Natural killer cell treated with Interleukin-12 subunit alpha and Interleukin-12 subunit beta and Interleukin-15 and Interleukin-18, amount 100 ng/mL, for 72 hours (primary cell): ENCODE data around the gene MRPL24. TPM values are rescaled to one million over a fixed set of nuclear protein-coding genes. Genes with fewer than 3 reads are reported as not detected.

Experiments used
- ATAC-seq, 2 donors: fragments of 150-1000 bp; cut with Tn5 transposase in 1 of 2; sonication (Bioruptor Pico), chemical (Tn5 transposase) in 1 of 2; 2 replicates each; pipeline ENCODE4 v1.10.0; 2021
- DNase-seq: peaks from one replicate; pipeline ENCODE4 v3.0.0; 2022; ENCODE audit warnings: low spot score
- H3K27ac Mint-ChIP-seq, 2 donors: 1 replicate in 1 of 2; 2 replicates in 1 of 2; pipeline ENCODE4 v1.8.0; 2022; ENCODE audit warnings: mixed read lengths in 2 of 2, mild to moderate bottlenecking in 1 of 2, moderate library complexity in 1 of 2
- H3K27me3 Mint-ChIP-seq, 2 donors: 1 replicate in 1 of 2; 2 replicates in 1 of 2; pipeline ENCODE4 v1.8.0; 2022; ENCODE audit warnings: mixed read lengths in 2 of 2
- H3K36me3 Mint-ChIP-seq: one replicate; pipeline ENCODE4 v1.8.0; 2022; ENCODE audit warnings: mixed read lengths
- H3K4me1 Mint-ChIP-seq, 2 donors: 1 replicate in 1 of 2; 2 replicates in 1 of 2; pipeline ENCODE4 v1.8.0; 2022; ENCODE audit warnings: low read depth in 2 of 2, mixed read lengths in 2 of 2, mild to moderate bottlenecking in 1 of 2
- H3K4me3 Mint-ChIP-seq: one replicate; pipeline ENCODE4 v1.8.0; 2022; ENCODE audit warnings: mixed read lengths
- H3K9me3 Mint-ChIP-seq: 2 replicates; pipeline ENCODE4 v1.8.0; 2022; ENCODE audit warnings: mixed read lengths
- total RNA-seq, 2 donors: library from RNA; stranded (reverse); gene quantifications; one replicate each; pipeline ENCODE4 v1.2.3, GENCODE V29; 2022

Gene MRPL24
- total RNA-seq, 2 donors from 2014 or later: 52.9 to 71.2 TPM

GRCh38 chr1:156726549-156727226 is 14.2 kb downstream of the MRPL24 start:
- DNase-seq: no peak
- no peaks in the 10 kb centered on the region for H3K27me3 Mint-ChIP-seq
- no peak overlapping the region for H3K4me3 Mint-ChIP-seq
- ATAC-seq: no peak
- H3K9me3 Mint-ChIP-seq: no peaks in the 10 kb centered on the region
- H3K36me3 Mint-ChIP-seq: peaks cover 25% of the 10 kb centered on the region
- no peak overlapping the region for H3K27ac Mint-ChIP-seq
- H3K4me1 Mint-ChIP-seq: peaks cover 23 to 32% of the 10 kb centered on the region in 2 donors

DNA sequence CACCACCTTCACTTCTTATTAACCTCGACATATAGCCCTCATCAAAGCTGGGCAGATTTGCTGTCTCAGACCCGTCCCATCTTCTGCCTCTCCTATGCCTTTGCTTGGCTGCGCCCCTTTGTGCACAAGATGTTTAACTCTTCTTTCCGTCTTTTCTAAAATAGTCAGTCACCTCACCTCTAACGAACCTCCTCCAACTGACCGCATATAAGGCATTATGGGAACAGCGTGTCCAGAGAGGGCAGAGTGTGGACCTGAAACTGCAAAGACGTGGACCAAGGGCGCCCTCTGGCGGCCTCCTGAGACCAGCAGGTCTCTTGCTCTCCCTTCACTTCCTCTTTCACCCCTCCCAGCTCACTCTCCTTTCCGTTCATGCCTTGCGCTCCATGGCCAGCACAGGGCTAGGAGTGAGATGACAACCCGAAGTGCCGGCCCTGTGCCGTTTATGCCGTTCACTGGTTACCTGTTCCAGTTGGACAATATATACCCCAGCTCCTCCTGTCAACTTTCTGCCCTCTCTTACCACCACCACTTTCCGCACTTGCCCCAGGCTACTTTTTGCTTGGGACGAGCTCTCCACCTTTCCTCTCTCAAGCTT is 15.1 kb downstream of the MRPL24 start:
- DNase-seq (peak; percentile 87), ATAC-seq (peak; percentile 45 to 54)
- Mint-ChIP-seq H3K9me3 (no peaks in the 10 kb centered on the region), H3K36me3 (peaks cover 29% of the 10 kb centered on the region), H3K27ac (no peak overlapping the region), H3K4me3 (no peak overlapping the region), H3K4me1 (peaks cover 28 to 39% of the 10 kb centered on the region in 2 donors), H3K27me3 (no peaks in the 10 kb centered on the region)

DNA sequence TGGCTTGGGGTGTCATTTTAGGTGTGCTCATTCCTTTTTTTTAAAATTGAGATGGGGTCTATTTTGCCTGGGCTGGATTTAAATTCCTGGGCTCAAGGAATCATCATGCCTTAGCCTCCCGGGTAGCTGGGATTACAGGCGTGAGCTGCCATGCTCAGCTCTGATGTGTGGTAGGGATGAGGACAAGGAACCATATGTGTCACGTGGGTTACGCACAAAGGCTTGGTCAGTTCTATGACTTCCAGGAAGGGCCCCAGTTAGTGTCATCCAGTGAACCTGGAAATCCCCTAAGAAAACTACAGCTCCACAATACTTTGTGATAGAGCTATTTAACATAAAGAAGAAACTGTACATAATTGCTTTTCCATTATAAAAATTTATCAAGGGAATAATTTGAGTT is 19.4 kb downstream of the MRPL24 start:
- DNase-seq: peak; percentile 82
- H3K4me3 Mint-ChIP-seq: peak overlapping the region; percentile 67
- H3K4me1 Mint-ChIP-seq: peaks cover 22 to 23% of the 10 kb centered on the region in 2 donors
- H3K9me3 Mint-ChIP-seq: no peaks in the 10 kb centered on the region
- ATAC-seq: peak; percentile 81 to 83
- peaks cover 25% of the 10 kb centered on the region for H3K36me3 Mint-ChIP-seq
- peak overlapping the region; percentile 91 to 99 for H3K27ac Mint-ChIP-seq
- no peaks in the 10 kb centered on the region for H3K27me3 Mint-ChIP-seq

- peaks cover 23 to 24% of the 10 kb centered on the region in 2 donors for H3K4me1 Mint-ChIP-seq
- no peak for DNase-seq
- H3K9me3 Mint-ChIP-seq: no peaks in the 10 kb centered on the region
- H3K36me3 Mint-ChIP-seq: peaks cover 25% of the 10 kb centered on the region
- peak overlapping the region; percentile 91 to 99 for H3K27ac Mint-ChIP-seq
- ATAC-seq: peak; percentile 44 to 64
- H3K27me3 Mint-ChIP-seq: no peaks in the 10 kb centered on the region
- H3K4me3 Mint-ChIP-seq: peak overlapping the region; percentile 67
Observed at GRCh38 chr1:156721131-156721530, 19.8 kb downstream of the MRPL24 start.

DNA sequence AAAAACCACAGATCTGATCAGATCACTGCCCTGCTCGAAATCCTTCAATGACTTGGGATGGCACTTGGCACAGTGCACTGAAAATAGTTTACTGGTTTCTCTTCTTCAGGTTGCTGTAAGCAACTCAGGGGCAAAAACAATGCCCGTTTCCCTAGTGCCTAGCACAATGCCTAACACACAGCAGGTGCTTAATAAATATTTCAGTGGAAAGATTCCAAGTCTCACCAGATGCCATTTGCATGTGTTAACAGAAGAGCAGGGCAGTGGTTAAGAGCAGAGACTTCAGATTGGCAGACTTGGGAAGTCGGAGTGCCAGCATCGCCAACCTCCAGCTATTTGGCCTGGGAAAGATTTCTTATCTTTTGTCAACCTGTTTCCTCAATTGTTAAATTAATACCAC is 23.5 kb downstream of the MRPL24 start:
- no peak for DNase-seq
- Mint-ChIP-seq H3K4me3 (no peak overlapping the region), H3K27ac (no peak overlapping the region)

DNA sequence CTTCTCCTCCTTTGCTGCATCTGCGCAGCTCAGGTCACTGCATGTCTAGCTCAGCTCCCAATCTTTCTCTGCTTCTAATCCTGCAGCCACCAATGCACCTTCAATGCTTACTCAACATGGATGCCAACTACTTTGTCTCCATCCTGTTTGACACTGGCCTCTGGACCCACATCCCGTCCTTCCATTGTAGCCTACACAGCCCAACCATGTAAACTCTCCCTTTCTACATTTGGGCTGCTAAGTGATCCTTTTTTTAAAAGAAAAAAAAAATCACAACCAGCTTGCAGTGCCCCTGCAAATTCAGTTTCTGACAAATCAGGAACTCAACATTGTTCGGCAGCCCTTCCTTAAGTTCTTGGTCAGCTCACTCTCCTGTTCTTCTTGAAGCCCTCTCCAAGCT is 26.1 kb downstream of the MRPL24 start:
- Mint-ChIP-seq H3K4me3 (no peak overlapping the region), H3K9me3 (no peaks in the 10 kb centered on the region)

More for the DNA sequence above, 23.5 kb downstream of the MRPL24 start:
- ATAC-seq: no peak
- no peaks in the 10 kb centered on the region for H3K27me3 Mint-ChIP-seq
- H3K36me3 Mint-ChIP-seq: peaks cover 13% of the 10 kb centered on the region
- H3K4me1 Mint-ChIP-seq: peaks cover 15 to 16% of the 10 kb centered on the region in 2 donors
- H3K9me3 Mint-ChIP-seq: no peaks in the 10 kb centered on the region

DNA sequence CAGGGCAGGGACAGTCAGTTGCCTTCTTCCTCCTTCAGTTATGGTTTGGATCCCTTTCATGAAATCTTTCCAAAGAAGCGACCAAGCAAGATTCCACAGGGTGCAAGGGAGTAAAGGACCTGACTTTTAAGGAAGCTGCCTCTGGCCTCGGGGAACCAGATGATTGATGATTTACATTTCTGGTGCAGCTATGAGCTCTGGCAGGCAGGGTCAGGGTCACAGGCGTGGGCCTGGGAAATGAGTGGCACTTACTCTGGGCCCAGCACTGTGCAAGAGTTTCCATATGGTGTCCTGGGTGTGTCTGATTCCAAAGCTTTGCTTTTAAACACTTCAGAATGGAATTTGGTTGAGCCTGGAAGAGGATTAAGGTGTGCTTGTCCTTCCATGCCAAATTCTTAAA is 28.3 kb downstream of the MRPL24 start:
- DNase-seq (no peak), ATAC-seq (no peak)
- H3K27me3 Mint-ChIP-seq: no peaks in the 10 kb centered on the region
- H3K9me3 Mint-ChIP-seq: no peaks in the 10 kb centered on the region
- H3K27ac Mint-ChIP-seq: no peak overlapping the region
- H3K36me3 Mint-ChIP-seq: peaks cover 9% of the 10 kb centered on the region
- peaks cover 9 to 10% of the 10 kb centered on the region in 2 donors for H3K4me1 Mint-ChIP-seq
- H3K4me3 Mint-ChIP-seq: no peak overlapping the region

More for the DNA sequence above, 26.1 kb downstream of the MRPL24 start:
- peak overlapping the region in 1 of 2 donors; percentile 3 for H3K27ac Mint-ChIP-seq
- no peaks in the 10 kb centered on the region for H3K27me3 Mint-ChIP-seq
- peak in 1 of 2 donors; percentile 32 for ATAC-seq
- peaks cover 9 to 10% of the 10 kb centered on the region in 2 donors for H3K4me1 Mint-ChIP-seq
- no peak for DNase-seq
- peaks cover 9% of the 10 kb centered on the region for H3K36me3 Mint-ChIP-seq

DNA sequence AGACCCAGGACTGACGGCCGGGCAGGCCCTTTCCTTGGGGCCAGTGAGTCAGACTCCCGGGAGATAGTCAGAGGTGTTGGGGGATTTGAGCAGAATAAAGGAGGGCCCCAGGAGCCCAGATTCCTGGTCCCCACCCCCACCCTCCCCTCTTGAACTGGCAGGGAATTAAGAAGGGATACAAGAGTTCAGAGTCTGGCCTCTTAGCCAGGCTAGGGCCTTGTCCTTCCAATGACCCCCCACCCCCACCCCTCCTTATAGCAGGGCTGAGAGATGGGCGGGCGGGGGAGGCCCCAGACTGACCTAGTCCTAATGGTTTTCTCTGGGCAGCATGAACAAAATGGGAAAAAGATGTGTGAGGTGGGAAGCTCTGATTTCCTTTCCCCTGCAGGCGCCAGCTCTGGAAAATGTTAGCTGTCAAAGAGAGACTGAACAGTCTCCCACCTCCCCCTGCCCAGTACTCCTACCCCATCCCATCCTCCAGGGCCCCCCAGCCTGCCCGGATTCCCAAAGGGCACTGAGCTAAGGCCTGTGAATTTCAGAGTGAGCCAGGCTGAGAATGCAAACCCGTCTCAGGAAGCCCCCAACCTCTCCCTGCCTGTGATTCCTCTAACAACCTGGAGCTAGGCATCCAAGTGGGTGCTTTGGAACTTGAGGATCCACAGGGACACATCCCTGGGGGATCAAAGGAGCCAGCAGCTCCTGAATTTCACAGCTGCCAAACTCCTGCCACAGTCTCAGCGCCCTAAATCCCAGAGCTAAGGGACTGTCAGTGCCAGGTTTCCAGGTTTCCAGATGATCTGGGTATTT is 29.7 kb downstream of the MRPL24 start:
- Mint-ChIP-seq H3K27ac (no peak overlapping the region), H3K27me3 (no peaks in the 10 kb centered on the region), H3K36me3 (peaks cover 4% of the 10 kb centered on the region), H3K4me1 (peaks cover 9 to 14% of the 10 kb centered on the region in 2 donors), H3K4me3 (no peak overlapping the region), H3K9me3 (no peaks in the 10 kb centered on the region)
- ATAC-seq: no peak
- no peak for DNase-seq

GRCh38 chr1:156709757-156710489 is 31.0 kb downstream of the MRPL24 start:
- H3K4me3 Mint-ChIP-seq: no peak overlapping the region
- ATAC-seq (no peak), DNase-seq (no peak)
- H3K4me1 Mint-ChIP-seq: peaks cover 0 to 14% of the 10 kb centered on the region in 2 donors
- no peak overlapping the region for H3K27ac Mint-ChIP-seq
- peaks cover 0 to 2% of the 10 kb centered on the region in 2 donors for H3K27me3 Mint-ChIP-seq
- H3K9me3 Mint-ChIP-seq: no peaks in the 10 kb centered on the region
- H3K36me3 Mint-ChIP-seq: no peaks in the 10 kb centered on the region

GRCh38 chr1:156709031-156709430 is 31.9 kb downstream of the MRPL24 start:
- Mint-ChIP-seq H3K27me3 (peaks cover 7% of the 10 kb centered on the region in 2 donors), H3K4me1 (peaks cover 0 to 20% of the 10 kb centered on the region in 2 donors), H3K4me3 (no peak overlapping the region), H3K9me3 (no peaks in the 10 kb centered on the region), H3K27ac (no peak overlapping the region), H3K36me3 (no peaks in the 10 kb centered on the region)
- DNase-seq (no peak), ATAC-seq (no peak)

- DNase-seq: no peak
- H3K27ac Mint-ChIP-seq: no peak overlapping the region
- no peak for ATAC-seq
- no peaks in the 10 kb centered on the region for H3K36me3 Mint-ChIP-seq
- no peak overlapping the region for H3K4me3 Mint-ChIP-seq
- peaks cover 0 to 22% of the 10 kb centered on the region in 2 donors for H3K4me1 Mint-ChIP-seq
- H3K9me3 Mint-ChIP-seq: no peaks in the 10 kb centered on the region
- peaks cover 7 to 13% of the 10 kb centered on the region in 2 donors for H3K27me3 Mint-ChIP-seq
Observed at GRCh38 chr1:156708218-156708661, 32.6 kb downstream of the MRPL24 start.

GRCh38 chr1:156707417-156708217 is 33.3 kb downstream of the MRPL24 start:
- Mint-ChIP-seq H3K4me3 (no peak overlapping the region), H3K4me1 (peaks cover 0 to 22% of the 10 kb centered on the region in 2 donors), H3K36me3 (no peaks in the 10 kb centered on the region), H3K27me3 (peaks cover 10 to 19% of the 10 kb centered on the region in 2 donors), H3K27ac (no peak overlapping the region), H3K9me3 (no peaks in the 10 kb centered on the region)
- DNase-seq (no peak), ATAC-seq (no peak)
